Measurements from ENCODE around the gene GALNS.
"Not testable (repeated sequence)": the region's sequence is repeated elsewhere in the genome, so short reads cannot be mapped to it uniquely, and the experiment has no call there.

Gene GALNS

DNA sequence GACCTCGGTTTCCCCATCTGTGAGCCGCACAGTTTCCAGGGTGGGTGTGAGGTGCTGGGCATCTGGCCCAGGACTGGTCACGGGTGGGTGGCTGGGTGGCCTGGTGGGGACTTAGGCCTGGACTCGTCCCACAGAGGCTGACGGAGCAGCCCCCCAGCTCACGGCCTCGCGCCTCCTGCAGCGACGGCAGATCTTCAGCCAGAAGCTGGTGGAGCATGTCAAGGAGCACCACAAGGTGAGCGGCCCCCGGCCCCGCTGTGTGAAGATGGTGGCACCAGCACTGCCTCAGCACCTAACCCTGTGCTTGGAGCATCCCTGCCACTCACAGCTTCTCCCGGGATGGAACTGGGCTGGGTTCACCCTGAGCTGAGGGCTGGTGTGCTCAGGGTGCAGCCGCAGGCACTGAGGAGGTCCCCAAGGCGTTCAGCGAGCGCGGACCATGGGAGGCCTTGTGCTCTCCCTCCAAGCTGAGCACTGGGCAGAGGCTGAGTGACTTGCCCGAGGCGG, 50.8 kb downstream of the GALNS start:
- no peak for DNase-seq (ENCODE audit: low read depth in 3 of 3, low spot score in 1 of 3)

- no peak for DNase-seq (ENCODE audit: low read depth in 3 of 3, low spot score in 1 of 3)
Measured at GRCh38 chr16:88805340-88805715, 51.4 kb downstream of the GALNS start.

DNA sequence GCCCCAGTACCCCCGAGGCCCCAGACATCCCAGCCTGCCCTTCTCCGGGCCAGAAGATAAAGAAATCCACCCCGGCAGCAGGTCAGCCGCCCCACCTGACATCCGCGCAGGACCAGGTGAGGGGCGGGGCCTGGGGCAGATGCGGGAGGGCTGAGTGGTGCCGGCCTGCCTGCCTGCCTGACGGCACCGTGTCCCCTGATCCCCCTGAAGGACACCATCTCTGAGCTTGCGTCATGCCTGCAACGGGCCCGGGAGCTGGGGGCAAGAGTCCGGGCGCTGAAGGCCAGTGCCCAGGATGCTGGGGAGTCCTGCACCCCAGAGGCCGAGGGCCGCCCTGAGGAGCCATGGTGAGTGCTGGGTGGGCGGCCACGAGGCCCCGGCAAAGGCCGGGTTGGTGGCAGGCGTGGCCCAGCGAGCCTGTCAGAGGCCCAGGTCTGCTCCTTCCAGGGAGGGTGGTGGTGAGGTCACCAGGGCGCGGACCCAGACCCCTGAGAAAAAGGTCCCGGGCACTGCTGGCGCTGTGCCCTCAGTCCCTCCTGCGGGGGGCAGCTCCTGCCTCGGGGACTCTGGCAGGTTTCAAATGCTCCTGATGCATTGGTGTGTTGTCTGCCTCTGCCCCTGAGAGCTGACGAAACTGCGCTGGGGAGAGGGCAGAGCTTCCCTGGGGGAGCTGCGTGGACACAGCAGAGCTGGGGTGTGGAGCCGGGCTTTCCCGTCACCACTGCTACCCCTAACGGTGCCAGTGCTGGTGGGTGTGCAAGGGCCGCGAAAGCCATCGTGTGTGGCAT, 52.0 kb downstream of the GALNS start:
- DNase-seq (ENCODE audit: low read depth in 3 of 3, low spot score in 1 of 3): no peak

GRCh38 chr16:88804173-88804551, 52.6 kb downstream of the GALNS start:
- DNase-seq (ENCODE audit: low read depth in 3 of 3, low spot score in 1 of 3): no peak

DNA sequence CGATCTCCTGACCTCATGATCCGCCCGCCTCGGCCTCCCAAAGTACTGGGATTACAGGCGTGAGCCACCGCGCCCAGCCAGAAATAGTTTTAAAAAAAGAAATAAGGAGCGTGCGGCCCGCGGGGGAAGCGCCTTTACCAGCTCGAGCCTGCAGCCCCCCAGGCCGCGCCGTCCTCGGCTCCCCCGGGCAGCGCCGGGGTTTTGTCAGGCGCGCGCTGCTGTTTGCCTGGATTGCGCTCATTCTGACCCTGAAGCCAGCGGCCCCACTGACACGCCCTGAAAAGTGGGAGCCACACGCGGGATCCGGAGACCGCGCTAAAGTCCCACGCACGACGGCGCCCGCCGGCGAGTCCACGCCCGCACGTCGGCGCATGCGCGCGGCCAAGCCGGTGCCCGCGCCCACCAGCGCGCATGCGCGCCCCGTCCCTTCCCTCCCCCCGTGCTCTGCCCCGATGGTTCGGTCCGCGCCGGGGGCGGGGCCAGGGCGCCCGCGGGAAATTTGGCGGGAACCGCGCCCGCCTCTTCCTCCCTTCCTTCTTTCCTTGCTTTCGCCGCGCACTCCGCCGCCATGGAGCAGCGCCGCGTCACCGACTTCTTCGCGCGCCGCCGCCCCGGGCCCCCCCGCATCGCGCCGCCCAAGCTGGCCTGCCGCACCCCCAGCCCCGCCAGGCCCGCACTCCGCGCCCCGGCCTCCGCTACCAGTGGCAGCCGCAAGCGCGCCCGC, 53.3 kb downstream of the GALNS start, which contains the start of gene CDT1:
Gene CDT1 (plus strand): TSS at position 526 of the 724 bp plus-strand sequence. CDS start 43 bp downstream, at position 569.
- DNase-seq (ENCODE audit: low read depth in 3 of 3, low spot score in 1 of 3): peak; percentile 55 to 85 (median 80)

DNA sequence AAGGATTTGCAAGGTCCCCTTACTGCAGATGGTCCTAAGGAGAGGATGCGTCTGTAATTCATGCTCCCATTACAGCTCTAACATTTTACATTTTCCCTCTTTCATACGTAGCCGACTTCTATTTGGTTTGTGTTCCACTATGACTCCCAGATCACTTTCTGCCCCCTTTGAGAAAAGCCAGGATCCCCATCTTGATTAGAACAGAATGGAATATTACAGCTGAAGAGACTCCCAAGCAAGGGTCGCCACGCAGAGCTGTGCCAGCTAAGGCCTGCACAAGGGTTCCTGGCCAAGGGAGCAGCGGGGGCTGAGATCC, 56.5 kb downstream of the GALNS start:
- no peak for DNase-seq (ENCODE audit: low read depth in 3 of 3, low spot score in 1 of 3)

- no peak for DNase-seq (ENCODE audit: low read depth in 3 of 3, low spot score in 1 of 3)
Measured at GRCh38 chr16:88799569-88800276, 57.0 kb downstream of the GALNS start.

- DNase-seq (ENCODE audit: low read depth in 3 of 3, low spot score in 1 of 3): no peak
Measured at GRCh38 chr16:88798772-88799455, 57.8 kb downstream of the GALNS start.

DNA sequence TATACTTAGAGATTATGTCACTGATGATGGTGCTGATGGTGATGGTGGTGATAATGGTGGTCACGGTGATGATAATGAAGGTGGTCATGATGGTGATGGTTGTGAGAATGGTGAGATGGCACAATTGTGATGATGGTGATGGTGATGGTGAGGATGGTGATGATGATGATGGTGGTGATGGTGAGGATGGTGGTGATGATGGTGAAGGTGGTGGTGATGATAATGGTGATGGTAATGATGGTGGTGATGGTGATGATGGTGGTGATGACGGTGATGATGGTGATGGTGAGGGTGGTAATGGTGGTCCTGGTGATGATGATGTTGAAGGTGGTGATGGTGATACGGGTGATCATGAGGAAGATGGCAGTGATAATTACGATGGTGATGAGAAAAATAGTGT, 58.7 kb downstream of the GALNS start:
- no peak for DNase-seq (ENCODE audit: low read depth in 3 of 3, low spot score in 1 of 3)

DNA sequence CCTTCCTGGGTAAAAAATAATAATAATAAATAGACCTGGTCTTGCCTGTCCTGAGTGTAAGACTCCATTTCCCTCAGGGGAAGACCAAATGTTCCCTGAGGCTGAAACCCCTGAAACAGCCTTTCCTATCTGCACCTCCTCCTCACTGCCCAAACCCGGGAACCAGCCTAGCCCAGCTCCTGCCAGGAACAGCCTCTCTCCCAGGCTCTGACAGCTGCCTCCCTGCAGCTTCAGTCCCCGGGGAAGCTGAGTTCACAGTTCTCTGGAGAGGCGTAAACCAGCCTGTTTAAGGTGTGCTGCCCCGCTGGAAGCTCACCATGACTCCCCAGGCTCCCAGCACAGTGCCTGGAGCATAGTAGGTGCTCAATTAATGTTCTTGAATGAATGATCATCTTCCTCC, 60.5 kb downstream of the GALNS start:
- no peak for DNase-seq (ENCODE audit: low read depth in 3 of 3, low spot score in 1 of 3)

DNA sequence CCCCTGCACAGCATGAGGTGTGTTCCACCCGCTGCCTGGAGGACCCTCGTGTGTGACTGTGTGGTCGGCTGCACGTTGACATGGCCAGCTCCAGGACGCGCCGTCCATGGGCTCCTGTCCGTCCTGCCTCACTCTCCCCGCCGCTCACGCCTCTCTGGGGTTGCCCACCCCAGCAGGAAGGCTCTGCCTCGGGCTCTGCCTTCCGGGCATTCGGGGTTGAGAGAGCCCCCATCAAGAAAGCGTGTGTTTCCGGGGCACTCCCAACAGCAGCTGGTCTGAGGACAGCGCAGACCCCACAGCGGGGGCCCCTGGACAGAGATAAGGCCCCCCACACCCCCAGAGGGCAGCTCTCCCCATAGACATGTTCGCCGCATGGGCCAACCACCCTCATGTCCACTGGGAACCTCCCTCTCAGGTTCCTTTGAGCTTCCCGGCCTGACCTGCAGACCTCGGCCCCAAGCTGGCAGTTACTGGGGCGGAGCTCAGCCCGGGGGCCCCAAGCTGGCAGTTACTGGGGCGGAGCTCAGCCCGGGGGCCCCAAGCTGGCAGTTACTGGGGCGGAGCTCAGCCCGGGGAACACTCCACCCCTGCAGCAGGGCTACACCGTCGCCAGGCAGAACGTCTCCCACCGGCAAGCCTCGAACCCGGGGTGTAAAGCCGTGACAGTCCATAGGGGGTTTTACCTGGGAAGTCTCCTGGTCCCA, 63.3 kb downstream of the GALNS start:
- DNase-seq (ENCODE audit: low read depth in 3 of 3, low spot score in 1 of 3): no peak

DNA sequence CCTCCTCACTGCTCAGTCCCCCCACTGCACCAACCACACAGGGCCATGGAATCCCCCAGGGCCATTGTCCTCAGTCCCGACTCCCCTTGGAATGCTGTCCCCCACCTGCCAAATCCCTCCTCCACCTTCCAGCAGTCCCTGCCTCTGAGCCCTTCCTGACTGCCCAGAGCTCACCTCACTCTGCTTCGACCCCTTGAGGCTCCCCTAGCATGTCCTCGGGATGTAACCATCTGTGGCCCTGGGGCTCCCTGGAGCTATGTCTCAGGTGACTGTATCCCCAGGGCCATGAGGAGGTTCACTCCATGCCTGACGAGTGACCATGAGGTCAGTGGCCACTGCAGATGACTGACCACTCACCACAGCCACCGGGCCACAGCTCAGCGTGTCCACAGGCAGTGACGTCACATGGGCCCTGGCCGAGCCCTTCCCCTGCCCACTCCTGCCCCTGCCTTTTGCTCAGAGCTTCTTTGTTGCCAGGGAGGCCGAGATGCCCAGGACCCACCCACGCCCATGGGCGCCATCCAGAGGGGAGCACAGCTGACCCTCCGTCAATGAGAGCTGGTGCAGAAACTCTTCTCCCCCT, 64.0 kb downstream of the GALNS start:
- DNase-seq (ENCODE audit: low read depth in 3 of 3, low spot score in 1 of 3): no peak

DNA sequence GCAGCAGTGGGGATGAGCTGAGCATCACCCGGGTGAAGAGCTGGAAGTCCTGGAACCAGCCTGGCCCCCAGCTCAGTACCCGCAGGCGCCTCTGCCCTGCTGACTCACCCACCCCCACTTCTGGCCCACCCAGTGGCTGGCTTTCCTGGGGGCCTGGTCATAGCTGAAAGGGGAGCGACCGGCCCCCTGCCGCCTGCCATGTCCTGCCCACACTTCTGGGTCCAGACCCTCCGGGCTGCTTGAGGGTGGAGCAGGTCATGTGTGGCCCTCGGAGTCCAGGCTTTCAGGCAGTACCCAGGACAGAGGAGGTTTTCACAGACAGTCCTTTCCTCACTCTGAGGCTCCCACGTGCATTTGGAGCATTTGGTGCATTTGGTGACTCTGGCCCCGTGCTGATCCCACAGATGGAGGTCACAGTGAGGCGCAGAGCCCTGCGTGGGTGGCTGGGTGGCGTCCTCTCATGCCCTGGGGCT, 64.6 kb downstream of the GALNS start:
- no peak for DNase-seq (ENCODE audit: low read depth in 3 of 3, low spot score in 1 of 3)

DNA sequence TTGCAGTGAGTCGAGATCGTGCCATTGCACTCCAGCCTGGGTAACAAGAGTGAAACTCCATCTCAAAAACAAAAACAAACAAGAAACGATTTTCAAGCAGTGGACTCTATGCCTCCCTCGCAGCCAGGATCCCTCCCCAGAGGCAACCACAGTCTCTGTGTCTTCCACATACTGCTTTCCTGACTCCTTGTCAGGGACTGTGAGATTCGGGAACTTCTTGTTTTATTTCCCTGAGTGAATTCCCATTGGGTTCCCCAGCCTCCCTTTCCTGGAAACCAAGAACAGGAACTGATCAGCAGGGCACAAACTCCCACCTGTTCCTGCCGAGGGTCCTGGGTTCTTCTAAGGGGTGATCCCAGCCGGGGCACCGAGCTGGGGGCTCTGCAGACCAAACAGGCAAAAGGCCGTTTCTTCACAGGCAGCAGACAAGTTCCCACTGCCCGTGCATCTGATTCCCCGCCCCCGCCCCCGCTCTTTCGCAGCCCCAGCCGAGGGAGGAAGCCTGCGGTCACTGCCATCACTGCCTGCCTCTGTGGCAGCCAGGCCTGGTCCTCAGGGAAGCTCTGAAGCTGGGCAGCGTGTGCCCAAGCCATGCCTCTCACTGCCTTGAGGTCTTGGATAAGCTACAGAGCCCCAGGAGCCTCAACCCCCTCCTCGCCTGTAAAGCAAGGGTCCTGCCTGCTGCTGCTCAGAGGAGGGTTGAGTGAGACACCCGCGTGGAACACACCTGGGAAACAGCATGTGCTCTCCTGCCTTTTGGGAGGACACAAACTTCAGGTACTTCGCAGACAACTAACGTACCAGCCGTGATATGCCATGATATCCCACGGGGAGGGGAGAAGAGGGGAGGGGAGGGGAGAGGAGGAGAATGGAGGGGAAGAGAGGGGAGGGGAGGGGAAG, 66.2 kb downstream of the GALNS start:
- DNase-seq (ENCODE audit: low read depth in 3 of 3, low spot score in 1 of 3): no peak

DNA sequence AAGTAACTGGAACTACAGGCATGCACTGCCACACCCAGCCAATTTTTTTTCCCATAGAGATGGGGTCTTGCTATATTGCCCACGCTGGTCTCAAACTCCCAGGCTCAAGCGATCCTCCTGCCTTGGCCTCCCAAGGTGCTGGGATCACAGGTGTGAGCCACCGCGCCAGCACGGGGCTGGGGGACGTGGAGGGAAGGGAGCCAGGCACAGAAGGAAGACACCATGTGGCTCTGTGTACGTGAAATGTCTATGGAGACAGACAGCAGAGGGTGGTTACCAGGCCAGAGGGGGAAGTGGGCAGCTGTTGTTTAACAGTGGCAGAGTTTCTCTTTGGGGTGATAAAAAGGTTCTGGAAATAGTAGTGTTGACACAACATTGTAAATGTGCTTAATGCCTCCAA, 67.2 kb downstream of the GALNS start:
- DNase-seq (ENCODE audit: low read depth in 3 of 3, low spot score in 1 of 3): no peak

- DNase-seq (ENCODE audit: low read depth in 3 of 3, low spot score in 1 of 3): not testable (repeated sequence)
Measured at GRCh38 chr16:88788749-88789148, 68.0 kb downstream of the GALNS start.

- DNase-seq (ENCODE audit: low read depth in 3 of 3, low spot score in 1 of 3): no peak
Measured at GRCh38 chr16:88787579-88788314, 69.0 kb downstream of the GALNS start.

GRCh38 chr16:88785106-88785924, 71.4 kb downstream of the GALNS start, which contains the start of gene PIEZO1:
TSS of gene PIEZO1 (minus strand) at chr16:88785220. CDS start at chr16:88784964, 256 bp downstream.
- peak; percentile 65 to 80 (median 77) for DNase-seq (ENCODE audit: low read depth in 3 of 3, low spot score in 1 of 3)

Data from stimulated activated CD4-positive, alpha-beta T cell treated with anti-CD3 and anti-CD28 coated beads, TNF-alpha, amount 100 ng/mL, for 1 hour (primary cell).